ENCODE results near the gene CD84.

The CD84 gene

DNA sequence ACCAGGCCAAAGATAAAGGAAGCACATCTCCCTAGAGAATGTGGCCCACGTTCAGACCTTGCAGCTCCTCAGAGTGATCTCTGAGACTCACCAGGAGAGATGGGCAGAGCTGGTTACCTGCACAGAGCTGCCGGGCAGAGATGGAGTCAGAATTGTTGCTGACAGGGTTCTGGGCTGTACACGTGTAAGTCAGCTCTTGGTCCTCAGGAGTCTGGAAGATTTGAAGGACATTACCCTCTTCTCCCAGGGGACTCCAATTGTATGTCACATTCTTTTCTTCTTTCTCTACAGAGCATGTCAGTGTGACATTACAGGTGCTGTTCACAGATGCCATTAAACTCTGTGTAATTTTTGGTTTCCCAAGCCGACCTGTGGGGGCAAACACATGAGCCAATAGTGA is 25.5 kb downstream of the CD84 start:
- Histone ChIP-seq H4K91ac (ENCODE audit: low read length) (no peak overlapping the region), H3K27me3 (ENCODE audit: control insufficient read depth in 1 of 2, insufficient read depth in 1 of 2, low read length in 2 of 2) (peaks cover 0 to 3% of the 10 kb centered on the region in 2 experiments), H3K9me3 (ENCODE audit: control insufficient read depth, low read length) (no peaks in the 10 kb centered on the region), H3K4me1 (ENCODE audit: control insufficient read depth, insufficient read depth, low read depth, low read length) (no peaks in the 10 kb centered on the region), H3K27ac (ENCODE audit: low read length, poor library complexity, severe bottlenecking) (no peak overlapping the region), H2BK5ac (ENCODE audit: low read depth, low read length, poor library complexity, severe bottlenecking) (no peak overlapping the region), H4K8ac (ENCODE audit: low read length) (no peak overlapping the region), H3K23ac (ENCODE audit: low read length in 2 of 2) (no peak overlapping the region), H3K18ac (ENCODE audit: low read depth in 1 of 2, low read length in 2 of 2) (no peak overlapping the region), H2BK12ac (ENCODE audit: low read length in 2 of 2) (no peak overlapping the region), H2BK15ac (ENCODE audit: low read depth, poor library complexity, severe bottlenecking) (no peak overlapping the region), H3K9ac (ENCODE audit: low read length) (no peak overlapping the region), H3K4ac (ENCODE audit: low read depth in 1 of 2, low read length in 2 of 2) (no peak overlapping the region), H3K4me2 (ENCODE audit: low read length, poor library complexity, severe bottlenecking) (no peak overlapping the region), H3K4me3 (ENCODE audit: insufficient read depth in 1 of 2, low read depth in 1 of 2, low read length in 2 of 2) (no peak overlapping the region), H2AK5ac (ENCODE audit: low read length, severe bottlenecking) (no peak overlapping the region), H3K14ac (ENCODE audit: low read length in 2 of 2) (no peak overlapping the region), H2AFZ (ENCODE audit: low read depth, low read length) (no peak overlapping the region), H2BK120ac (ENCODE audit: low read depth, low read length) (no peak overlapping the region), H3K79me1 (replicated peaks; ENCODE audit: low read length, poor library complexity, severe bottlenecking) (no peaks in the 10 kb centered on the region), H3K36me3 (ENCODE audit: control insufficient read depth in 1 of 2, insufficient read depth in 2 of 2, low read depth in 1 of 2, low read length in 2 of 2) (no peaks in the 10 kb centered on the region)
- no peak for DNase-seq
- 75% methylated on average over 3 of the region's 4 CpGs for WGBS

DNA sequence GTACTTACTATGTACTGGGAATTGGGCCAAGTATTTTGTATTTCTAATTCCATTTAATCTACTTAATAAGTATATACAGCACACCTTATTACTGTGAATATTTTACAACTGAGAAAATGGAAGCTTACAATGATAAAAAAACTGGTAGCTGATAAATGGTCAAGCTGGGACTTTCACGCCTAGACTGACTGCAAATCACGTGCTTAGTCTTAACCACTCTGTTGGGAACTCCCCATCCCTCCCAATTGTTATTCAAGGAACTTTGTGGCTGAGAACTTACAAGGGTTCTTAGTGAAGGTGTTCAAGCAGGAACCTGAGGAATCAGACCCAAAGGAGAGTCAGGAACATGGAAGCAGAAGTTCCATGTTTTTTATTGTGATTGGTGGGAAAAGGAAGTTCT is 26.9 kb downstream of the CD84 start:
- H3K9me3 ChIP-seq (ENCODE audit: control insufficient read depth, low read length): no peaks in the 10 kb centered on the region
- no peak overlapping the region for H4K8ac ChIP-seq (ENCODE audit: low read length)
- 75% methylated on average over 2 of the region's 2 CpGs for WGBS

DNA sequence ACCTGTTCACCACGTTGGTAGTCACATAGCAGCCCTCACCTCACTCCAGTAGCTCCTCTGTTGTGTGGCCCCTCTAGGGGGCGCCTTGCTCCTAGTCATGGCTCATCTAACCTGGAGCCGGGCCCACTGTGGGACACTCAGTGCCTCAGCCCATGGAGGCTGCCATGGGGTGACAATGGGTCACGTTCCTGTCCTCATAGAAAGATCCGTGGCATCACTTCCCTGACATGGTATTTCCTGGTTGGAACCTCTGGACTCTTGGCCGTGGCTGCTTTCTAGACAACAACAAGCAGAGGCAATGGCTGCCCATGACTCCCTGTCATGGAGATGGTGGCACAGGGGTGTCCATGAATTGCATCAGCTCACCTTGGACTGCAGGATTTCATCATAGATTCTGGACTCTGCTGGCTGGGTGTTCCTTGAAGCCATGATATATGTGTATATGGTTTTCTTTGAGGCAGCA is 28.7 kb downstream of the CD84 start:
- DNase-seq: no peak
- WGBS: 62% methylated on average over 6 of the region's 6 CpGs

More for the DNA sequence above, 26.9 kb downstream of the CD84 start:
- Histone ChIP-seq H3K18ac (ENCODE audit: low read depth in 1 of 2, low read length in 2 of 2) (no peak overlapping the region), H2BK5ac (ENCODE audit: low read depth, low read length, poor library complexity, severe bottlenecking) (no peak overlapping the region), H2AFZ (ENCODE audit: low read depth, low read length) (no peak overlapping the region), H2BK120ac (ENCODE audit: low read depth, low read length) (no peak overlapping the region), H3K27me3 (ENCODE audit: control insufficient read depth in 1 of 2, insufficient read depth in 1 of 2, low read length in 2 of 2) (no peaks in the 10 kb centered on the region), H3K36me3 (ENCODE audit: control insufficient read depth in 1 of 2, insufficient read depth in 2 of 2, low read depth in 1 of 2, low read length in 2 of 2) (no peaks in the 10 kb centered on the region), H3K23ac (ENCODE audit: low read length in 2 of 2) (no peak overlapping the region), H3K27ac (ENCODE audit: low read length, poor library complexity, severe bottlenecking) (no peak overlapping the region), H2BK12ac (ENCODE audit: low read length in 2 of 2) (no peak overlapping the region), H2BK15ac (ENCODE audit: low read depth, poor library complexity, severe bottlenecking) (no peak overlapping the region), H4K91ac (ENCODE audit: low read length) (no peak overlapping the region), H3K4me1 (ENCODE audit: control insufficient read depth, insufficient read depth, low read depth, low read length) (no peaks in the 10 kb centered on the region), H3K14ac (ENCODE audit: low read length in 2 of 2) (no peak overlapping the region), H3K4me2 (ENCODE audit: low read length, poor library complexity, severe bottlenecking) (no peak overlapping the region), H3K9ac (ENCODE audit: low read length) (no peak overlapping the region), H3K4ac (ENCODE audit: low read depth in 1 of 2, low read length in 2 of 2) (no peak overlapping the region), H3K79me1 (replicated peaks; ENCODE audit: low read length, poor library complexity, severe bottlenecking) (no peaks in the 10 kb centered on the region), H3K4me3 (ENCODE audit: insufficient read depth in 1 of 2, low read depth in 1 of 2, low read length in 2 of 2) (no peak overlapping the region), H2AK5ac (ENCODE audit: low read length, severe bottlenecking) (no peak overlapping the region)
- DNase-seq: no peak

DNA sequence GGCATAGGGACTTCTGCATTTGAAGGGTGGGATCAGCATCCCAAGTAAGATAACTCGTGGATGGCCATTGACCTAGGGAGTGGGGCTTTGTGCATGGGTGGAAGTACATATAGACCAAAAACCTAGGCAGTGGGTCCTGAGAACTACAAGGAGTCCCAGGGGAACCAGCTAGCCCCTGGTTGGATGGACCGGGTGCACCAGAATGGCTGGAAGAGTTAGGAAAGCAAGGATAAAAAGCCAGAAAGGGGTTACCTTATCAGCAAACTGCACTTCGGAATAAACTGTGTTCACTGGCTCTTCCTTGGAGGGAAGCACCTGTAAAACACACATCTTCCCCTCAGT is 29.7 kb downstream of the CD84 start:
- Histone ChIP-seq H4K8ac (ENCODE audit: low read length) (no peak overlapping the region), H3K14ac (ENCODE audit: low read length in 2 of 2) (no peak overlapping the region), H3K4me3 (ENCODE audit: insufficient read depth in 1 of 2, low read depth in 1 of 2, low read length in 2 of 2) (no peak overlapping the region), H2BK15ac (ENCODE audit: low read depth, poor library complexity, severe bottlenecking) (no peak overlapping the region), H3K27ac (ENCODE audit: low read length, poor library complexity, severe bottlenecking) (no peak overlapping the region), H3K27me3 (ENCODE audit: control insufficient read depth in 1 of 2, insufficient read depth in 1 of 2, low read length in 2 of 2) (no peaks in the 10 kb centered on the region), H2BK5ac (ENCODE audit: low read depth, low read length, poor library complexity, severe bottlenecking) (no peak overlapping the region), H3K18ac (ENCODE audit: low read depth in 1 of 2, low read length in 2 of 2) (no peak overlapping the region), H2BK12ac (ENCODE audit: low read length in 2 of 2) (no peak overlapping the region), H2AK5ac (ENCODE audit: low read length, severe bottlenecking) (no peak overlapping the region), H2BK120ac (ENCODE audit: low read depth, low read length) (no peak overlapping the region), H3K36me3 (ENCODE audit: control insufficient read depth in 1 of 2, insufficient read depth in 2 of 2, low read depth in 1 of 2, low read length in 2 of 2) (no peaks in the 10 kb centered on the region), H3K79me1 (replicated peaks; ENCODE audit: low read length, poor library complexity, severe bottlenecking) (no peaks in the 10 kb centered on the region), H3K23ac (ENCODE audit: low read length in 2 of 2) (no peak overlapping the region), H3K4me2 (ENCODE audit: low read length, poor library complexity, severe bottlenecking) (no peak overlapping the region), H2AFZ (ENCODE audit: low read depth, low read length) (no peak overlapping the region), H4K91ac (ENCODE audit: low read length) (no peak overlapping the region), H3K9me3 (ENCODE audit: control insufficient read depth, low read length) (no peaks in the 10 kb centered on the region), H3K9ac (ENCODE audit: low read length) (no peak overlapping the region), H3K4ac (ENCODE audit: low read depth in 1 of 2, low read length in 2 of 2) (no peak overlapping the region), H3K4me1 (ENCODE audit: control insufficient read depth, insufficient read depth, low read depth, low read length) (no peaks in the 10 kb centered on the region)
- DNase-seq: no peak
- WGBS: 86% methylated on average over 3 of the region's 3 CpGs

More for the DNA sequence above, 28.7 kb downstream of the CD84 start:
- Histone ChIP-seq H3K18ac (ENCODE audit: low read depth in 1 of 2, low read length in 2 of 2) (no peak overlapping the region), H3K9ac (ENCODE audit: low read length) (no peak overlapping the region), H3K36me3 (ENCODE audit: control insufficient read depth in 1 of 2, insufficient read depth in 2 of 2, low read depth in 1 of 2, low read length in 2 of 2) (no peaks in the 10 kb centered on the region), H2AK5ac (ENCODE audit: low read length, severe bottlenecking) (no peak overlapping the region), H4K91ac (ENCODE audit: low read length) (no peak overlapping the region), H3K27me3 (ENCODE audit: control insufficient read depth in 1 of 2, insufficient read depth in 1 of 2, low read length in 2 of 2) (no peaks in the 10 kb centered on the region), H3K14ac (ENCODE audit: low read length in 2 of 2) (no peak overlapping the region), H3K4me1 (ENCODE audit: control insufficient read depth, insufficient read depth, low read depth, low read length) (no peaks in the 10 kb centered on the region), H3K27ac (ENCODE audit: low read length, poor library complexity, severe bottlenecking) (no peak overlapping the region), H4K8ac (ENCODE audit: low read length) (no peak overlapping the region), H3K23ac (ENCODE audit: low read length in 2 of 2) (no peak overlapping the region), H3K4me3 (ENCODE audit: insufficient read depth in 1 of 2, low read depth in 1 of 2, low read length in 2 of 2) (peak overlapping the region in 1 of 2 experiments; percentile 7), H3K4me2 (ENCODE audit: low read length, poor library complexity, severe bottlenecking) (no peak overlapping the region), H2BK12ac (ENCODE audit: low read length in 2 of 2) (no peak overlapping the region), H2BK5ac (ENCODE audit: low read depth, low read length, poor library complexity, severe bottlenecking) (no peak overlapping the region), H3K4ac (ENCODE audit: low read depth in 1 of 2, low read length in 2 of 2) (no peak overlapping the region), H2AFZ (ENCODE audit: low read depth, low read length) (no peak overlapping the region), H3K79me1 (replicated peaks; ENCODE audit: low read length, poor library complexity, severe bottlenecking) (no peaks in the 10 kb centered on the region), H2BK15ac (ENCODE audit: low read depth, poor library complexity, severe bottlenecking) (no peak overlapping the region), H3K9me3 (ENCODE audit: control insufficient read depth, low read length) (no peaks in the 10 kb centered on the region), H2BK120ac (ENCODE audit: low read depth, low read length) (no peak overlapping the region)
